PC-3 (cell line): Measurements from ENCODE around the gene PDIA6. TPM values are rescaled to one million over a fixed set of nuclear protein-coding genes. Genes with fewer than 3 reads are reported as not detected.

Source experiments
- ATAC-seq: fragments of 200-7000 bp; cut with Tn5 transposase; 2 replicates; pipeline ENCODE4 v1.9.1; 2020; ENCODE audit warnings: mild to moderate bottlenecking, moderate library complexity
- BruUV-seq: library from RNA; stranded (reverse); fragments of 400-500 nt; replicated peaks from 2 replicates; lab custom pipeline; 2021; lab: Mats Ljungman, UMichigan
- CTCF ChIA-PET: fragments of 300-600 bp; sonication (Branson Sonifier 250); formaldehyde crosslinking; loops from one replicate; lab custom pipeline; 2022; ENCODE audit warnings: antibody characterized with exemption; lab: Charles Lee
- POLR2A ChIA-PET: fragments of 300-600 bp; sonication (Branson Sonifier 250); formaldehyde crosslinking; loops from one replicate; lab custom pipeline; 2022; ENCODE audit warnings: antibody characterized with exemption; ENCODE audit not compliant: unreplicated experiment; lab: Charles Lee
- DNase-seq: peaks from one replicate; pipeline ENCODE4 v3.0.0-alpha.2; 2015
- H2AFZ ChIP-seq: fragments of 300-600 bp; sonication (generic); 2 replicates; pipeline ENCODE4 v1.6.0; 2016; ENCODE audit warnings: antibody characterized with exemption, low read length
- H3F3A ChIP-seq: fragments of 300-600 bp; sonication (generic); one replicate; pipeline ENCODE4 v1.6.0; 2017; ENCODE audit warnings: antibody characterized with exemption, low read length, control low read depth, mild to moderate bottlenecking; ENCODE audit not compliant: unreplicated experiment
- H3K27ac ChIP-seq: fragments of 300-600 bp; sonication (generic); 2 replicates; pipeline ENCODE4 v1.5.1; 2016; ENCODE audit warnings: mild to moderate bottlenecking, low read length
- H3K27me3 ChIP-seq: fragments of 300-600 bp; sonication (generic); 2 replicates; pipeline ENCODE4 v1.6.1; 2016; ENCODE audit warnings: low read length, mixed read lengths
- H3K36me3 ChIP-seq: fragments of 300-600 bp; sonication (generic); 2 replicates; pipeline ENCODE4 v1.6.1; 2016; ENCODE audit warnings: low read depth, mixed run types, low read length, mixed read lengths
- H3K4me1 ChIP-seq: fragments of 300-600 bp; sonication (generic); 2 replicates; pipeline ENCODE4 v1.5.1; 2016; ENCODE audit warnings: low read length; ENCODE audit not compliant: insufficient read depth
- H3K4me2 ChIP-seq: fragments of 300-600 bp; sonication (generic); 2 replicates; pipeline ENCODE4 v1.6.0; 2016; ENCODE audit warnings: low read length
- H3K4me3 ChIP-seq: fragments of 300-600 bp; sonication (generic); 2 replicates; pipeline ENCODE4 v1.5.1; 2016; ENCODE audit warnings: mild to moderate bottlenecking, low read length, mixed read lengths
- H3K79me2 ChIP-seq: fragments of 300-600 bp; sonication (generic); 2 replicates; pipeline ENCODE4 v1.6.1; 2017; ENCODE audit warnings: low read length, mixed read lengths
- H3K9ac ChIP-seq: fragments of 300-600 bp; sonication (generic); 2 replicates; pipeline ENCODE4 v1.6.0; 2016; ENCODE audit warnings: mild to moderate bottlenecking, low read length
- H3K9me2 ChIP-seq: fragments of 300-600 bp; sonication (generic); replicated peaks from 2 replicates; pipeline ENCODE4 v1.6.1; 2016; ENCODE audit warnings: mixed run types, low read length, mixed read lengths
- H3K9me3 ChIP-seq: fragments of 300-600 bp; sonication (generic); 2 replicates; pipeline ENCODE4 v1.6.1; 2016; ENCODE audit warnings: low read length, mixed read lengths
- H4K20me1 ChIP-seq: fragments of 300-600 bp; sonication (generic); 2 replicates; pipeline ENCODE4 v1.6.1; 2016; ENCODE audit warnings: low read length, mixed read lengths
- CTCF ChIP-seq: fragments of 300-600 bp; sonication (generic); conservative IDR thresholded peaks from 2 replicates; pipeline ENCODE4 v1.5.1; 2017; ENCODE audit warnings: antibody characterized with exemption, low read depth, mild to moderate bottlenecking, low read length
- EZH2 ChIP-seq: fragments of 300-600 bp; sonication (generic); IDR thresholded peaks from one replicate; pipeline ENCODE4 v1.6.1; 2017; ENCODE audit warnings: antibody characterized with exemption, mild to moderate bottlenecking, low read length; ENCODE audit not compliant: unreplicated experiment
- EZH2phosphoT487 ChIP-seq: fragments of 300-600 bp; sonication (generic); IDR thresholded peaks from 2 replicates; pipeline ENCODE4 v1.6.1; 2018; ENCODE audit warnings: mild to moderate bottlenecking, antibody characterized with exemption, low read length, borderline replicate concordance
- intact Hi-C: fragments of 100-400 bp; cut with micrococcal nuclease; formaldehyde crosslinking; loops from 2 replicates; pipeline ENCODE4 v1.9.0; 2023
- total RNA-seq: library from RNA; depleted of rRNA; stranded (reverse); fragments of >200 nt; gene quantifications from 2 replicates; pipeline ENCODE4 v1.2.3, GENCODE V29; 2014

The PDIA6 gene
- total RNA-seq, 1 experiment from 2014 or later, result 351 TPM

GRCh38 chr2:10792660-10793400 lies 19.8 kb downstream of the PDIA6 start:
- ATAC-seq (no peak), DNase-seq (no peak)
- peaks cover 26% of the 10 kb centered on the region for H3K79me2 ChIP-seq
- no peaks in the 10 kb centered on the region for H3K4me1 ChIP-seq
- H3K4me2 ChIP-seq, result no peak overlapping the region
- TF ChIP-seq EZH2phosphoT487, result no peak
- TF ChIP-seq CTCF, result peak; percentile 25; the same call in 1 of the 2 replicates
- CTCF ChIA-PET, result no interaction called here
- no peaks in the 10 kb centered on the region for H3K9me2 ChIP-seq
- no peaks in the 10 kb centered on the region for H3K9me3 ChIP-seq
- H4K20me1 ChIP-seq, result peaks cover 17% of the 10 kb centered on the region; the same call in 1 of the 2 replicates
- POLR2A ChIA-PET, result no interaction called here
- H3K9ac ChIP-seq, result no peak overlapping the region
- H3K27ac ChIP-seq, result no peak overlapping the region
- no peak overlapping the region for H3K4me3 ChIP-seq
- peaks cover 84% of the 10 kb centered on the region for H3K36me3 ChIP-seq
- no peaks in the 10 kb centered on the region for H3K27me3 ChIP-seq
- BruUV-seq, result no TSS peak
- intact Hi-C loops, result no loop called here
- H2AFZ ChIP-seq, result no peak overlapping the region
- no peaks in the 10 kb centered on the region for H3F3A ChIP-seq

- H3K36me3 ChIP-seq, result peaks cover 83% of the 10 kb centered on the region
- ChIA-PET POLR2A (no interaction called here), CTCF (no interaction called here)
- no peaks in the 10 kb centered on the region for H3K27me3 ChIP-seq
- H2AFZ ChIP-seq, result no peak overlapping the region
- DNase-seq, result no peak
- H4K20me1 ChIP-seq, result peaks cover 11% of the 10 kb centered on the region; the same call in 1 of the 2 replicates
- ATAC-seq, result no peak
- no TSS peak for BruUV-seq
- H3K9ac ChIP-seq, result no peak overlapping the region
- no peaks in the 10 kb centered on the region for H3K4me1 ChIP-seq
- H3K4me2 ChIP-seq, result no peak overlapping the region
- TF ChIP-seq EZH2phosphoT487 (no peak), CTCF (no peak), EZH2 (no peak)
- peaks cover 20% of the 10 kb centered on the region for H3K79me2 ChIP-seq
- no peak overlapping the region for H3K27ac ChIP-seq
- H3K9me2 ChIP-seq, result no peaks in the 10 kb centered on the region
- H3K4me3 ChIP-seq, result no peak overlapping the region
- intact Hi-C loops, result no loop called here
- no peaks in the 10 kb centered on the region for H3K9me3 ChIP-seq
- H3F3A ChIP-seq, result no peaks in the 10 kb centered on the region
Measured at GRCh38 chr2:10792001-10792634, 20.5 kb downstream of the PDIA6 start.
